PC-9 (cell line): ENCODE measurements around the gene NCLN.

Source experiments
- CTCF ChIP-seq: fragments of 200-600 bp; sonication (generic); conservative IDR thresholded peaks from 2 replicates; pipeline ENCODE4 v1.6.1; 2017; ENCODE audit warnings: mixed run types, antibody characterized with exemption, mild to moderate bottlenecking, moderate library complexity
- EZH2 ChIP-seq: fragments of 200-600 bp; sonication (generic); IDR thresholded peaks from 2 replicates; pipeline ENCODE4 v1.8.0; 2017; ENCODE audit warnings: antibody characterized with exemption, low read depth

- TF ChIP-seq CTCF (no peak), EZH2 (no peak)
Measured at GRCh38 chr19:3238066-3238561, 52.4 kb downstream of the NCLN start.
